ENCODE results near the gene SDK1. TPM values are rescaled to one million over a fixed set of nuclear protein-coding genes. Genes with fewer than 3 reads are reported as not detected.

Gene SDK1
- total RNA-seq, 1 donor from 2014 or later: 37.6 TPM

- no peak for DNase-seq (ENCODE audit: low spot score, unreplicated experiment)
- Mint-ChIP-seq H3K36me3 (ENCODE audit: insufficient read depth) (no peaks in the 10 kb centered on the region), H3K4me3 (ENCODE audit: low read depth) (no peak overlapping the region), H3K27ac (no peak overlapping the region), H3K9me3 (ENCODE audit: low read depth) (no peaks in the 10 kb centered on the region), H3K27me3 (peaks cover 19% of the 10 kb centered on the region), H3K4me1 (ENCODE audit: low read depth) (no peaks in the 10 kb centered on the region)
- no peak for TF ChIP-seq CTCF (IDR thresholded peaks at IDR 0.05; ENCODE audit: unreplicated experiment)
Measured at GRCh38 chr7:3280946-3281656, 20.0 kb upstream of the SDK1 start.

- H3K27ac Mint-ChIP-seq: no peak overlapping the region
- H3K4me3 Mint-ChIP-seq (ENCODE audit: low read depth): no peak overlapping the region
- no peak for TF ChIP-seq CTCF (IDR thresholded peaks at IDR 0.05; ENCODE audit: unreplicated experiment)
- peaks cover 19% of the 10 kb centered on the region for H3K27me3 Mint-ChIP-seq
- H3K36me3 Mint-ChIP-seq (ENCODE audit: insufficient read depth): no peaks in the 10 kb centered on the region
- no peak for DNase-seq (ENCODE audit: low spot score, unreplicated experiment)
- no peaks in the 10 kb centered on the region for H3K4me1 Mint-ChIP-seq (ENCODE audit: low read depth)
- no peaks in the 10 kb centered on the region for H3K9me3 Mint-ChIP-seq (ENCODE audit: low read depth)
Measured at GRCh38 chr7:3282457-3282856, 18.6 kb upstream of the SDK1 start.

GRCh38 chr7:3283130-3283704 is 17.8 kb upstream of the SDK1 start:
- no peak for TF ChIP-seq CTCF (IDR thresholded peaks at IDR 0.05; ENCODE audit: unreplicated experiment)
- Mint-ChIP-seq H3K4me1 (ENCODE audit: low read depth) (no peaks in the 10 kb centered on the region), H3K36me3 (ENCODE audit: insufficient read depth) (no peaks in the 10 kb centered on the region), H3K27ac (no peak overlapping the region), H3K4me3 (ENCODE audit: low read depth) (no peak overlapping the region), H3K9me3 (ENCODE audit: low read depth) (no peaks in the 10 kb centered on the region), H3K27me3 (peaks cover 19% of the 10 kb centered on the region)
- no peak for DNase-seq (ENCODE audit: low spot score, unreplicated experiment)

- no peak overlapping the region for H3K4me3 Mint-ChIP-seq (ENCODE audit: low read depth)
- H3K4me1 Mint-ChIP-seq (ENCODE audit: low read depth): no peaks in the 10 kb centered on the region
- DNase-seq (ENCODE audit: low spot score, unreplicated experiment): no peak
- H3K36me3 Mint-ChIP-seq (ENCODE audit: insufficient read depth): no peaks in the 10 kb centered on the region
- peaks cover 12% of the 10 kb centered on the region for H3K27me3 Mint-ChIP-seq
- H3K27ac Mint-ChIP-seq: no peak overlapping the region
- TF ChIP-seq CTCF (IDR thresholded peaks at IDR 0.05; ENCODE audit: unreplicated experiment): no peak
- no peaks in the 10 kb centered on the region for H3K9me3 Mint-ChIP-seq (ENCODE audit: low read depth)
Measured at GRCh38 chr7:3285652-3286051, 15.4 kb upstream of the SDK1 start.

- TF ChIP-seq CTCF (IDR thresholded peaks at IDR 0.05; ENCODE audit: unreplicated experiment): no peak
- Mint-ChIP-seq H3K27me3 (peaks cover 5% of the 10 kb centered on the region), H3K27ac (no peak overlapping the region), H3K36me3 (ENCODE audit: insufficient read depth) (no peaks in the 10 kb centered on the region), H3K4me1 (ENCODE audit: low read depth) (peaks cover 8% of the 10 kb centered on the region), H3K4me3 (ENCODE audit: low read depth) (no peak overlapping the region), H3K9me3 (ENCODE audit: low read depth) (no peaks in the 10 kb centered on the region)
- DNase-seq (ENCODE audit: low spot score, unreplicated experiment): no peak
Measured at GRCh38 chr7:3289996-3290395, 11.1 kb upstream of the SDK1 start.
